Hematopoietic multipotent progenitor cell treated with erythropoietin and hydrocortisone succinate and interleukin-3 and kit ligand, for 6 days (in vitro differentiated cells): ENCODE results near the gene MAP3K3.

Source experiments
- DNase-seq: peaks from one replicate; pipeline ENCODE4 v3.0.0-alpha.2; 2015

Gene MAP3K3

GRCh38 chr17:63653050-63653449 is 30.8 kb downstream of the MAP3K3 start:
- no peak for DNase-seq

- no peak for DNase-seq
Observed at GRCh38 chr17:63657786-63658185, 35.6 kb downstream of the MAP3K3 start.

DNA sequence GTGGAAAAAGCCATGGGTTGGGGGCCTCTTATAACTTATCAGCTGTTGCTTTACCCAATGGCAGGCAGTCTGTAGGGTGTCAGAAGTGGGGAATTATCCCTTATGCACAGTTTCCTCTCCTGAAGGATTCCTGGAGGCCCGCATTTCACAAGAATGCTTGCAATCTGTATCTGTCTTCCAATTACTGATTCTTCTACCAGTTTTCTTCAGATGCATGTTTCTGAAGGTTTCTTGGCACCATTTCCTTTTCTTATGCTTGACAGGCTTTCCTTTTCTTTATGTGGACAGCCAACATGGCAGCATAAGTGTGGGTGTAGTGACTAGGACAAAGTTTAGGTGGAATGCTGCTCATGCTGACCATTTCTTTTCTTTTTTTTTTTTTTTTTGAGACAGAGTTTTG is 36.1 kb downstream of the MAP3K3 start:
- no peak for DNase-seq

DNA sequence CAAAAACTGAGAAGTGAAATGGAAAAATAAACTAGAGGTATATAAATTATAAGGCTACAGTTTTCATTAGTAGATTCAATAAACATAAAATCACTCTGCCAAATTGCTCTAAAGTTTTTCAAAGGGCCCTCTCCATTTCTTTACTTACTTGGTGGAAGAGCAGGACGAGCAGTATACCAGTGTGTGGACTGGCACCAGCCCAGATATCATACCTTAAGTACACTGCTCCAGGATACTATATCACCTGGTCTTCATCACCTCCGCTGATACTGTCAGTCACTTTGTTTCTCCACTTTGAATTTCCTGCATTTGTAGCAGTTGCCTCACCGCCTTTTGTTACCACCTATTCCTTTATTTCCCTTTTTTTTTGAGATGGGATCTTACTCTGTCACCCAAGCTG is 37.6 kb downstream of the MAP3K3 start:
- DNase-seq = no peak

DNA sequence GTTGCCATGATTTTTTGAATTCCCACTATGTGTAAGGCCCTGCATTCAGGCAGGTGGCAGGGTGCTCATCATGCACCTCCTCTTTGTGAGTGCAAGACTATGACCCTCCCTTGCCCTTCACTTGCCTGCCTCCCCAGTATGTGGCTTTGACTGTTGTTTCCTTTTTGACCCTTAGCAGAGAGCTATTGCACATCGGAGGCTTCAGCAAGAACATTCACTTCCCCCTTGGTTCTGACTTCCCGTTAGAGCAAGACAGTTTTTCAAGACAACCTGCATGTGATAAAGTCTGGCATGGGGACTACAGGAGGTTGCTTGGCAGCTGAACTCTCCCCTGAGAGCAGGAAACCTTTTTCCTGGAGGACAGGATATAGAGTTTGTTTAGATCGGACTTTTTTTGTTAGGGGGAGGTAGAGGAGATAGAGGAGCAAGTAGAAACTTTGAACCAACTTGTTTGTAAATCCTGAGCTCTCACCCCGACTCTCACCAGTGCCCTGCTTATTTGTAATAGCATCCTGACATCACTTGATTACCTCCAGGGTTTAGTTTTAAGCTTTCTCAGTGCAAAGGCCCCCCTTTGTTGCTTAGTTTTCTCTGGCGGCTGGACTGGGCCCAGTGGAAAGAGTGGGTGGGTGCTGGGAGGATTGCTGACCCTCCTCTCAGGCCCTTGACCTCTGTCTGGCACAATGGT is 43.5 kb downstream of the MAP3K3 start:
- DNase-seq = peak; percentile 71

- DNase-seq = no peak
Observed at GRCh38 chr17:63672856-63673255, 50.6 kb downstream of the MAP3K3 start.

GRCh38 chr17:63675231-63675606 is 53.0 kb downstream of the MAP3K3 start:
- DNase-seq = no peak

DNA sequence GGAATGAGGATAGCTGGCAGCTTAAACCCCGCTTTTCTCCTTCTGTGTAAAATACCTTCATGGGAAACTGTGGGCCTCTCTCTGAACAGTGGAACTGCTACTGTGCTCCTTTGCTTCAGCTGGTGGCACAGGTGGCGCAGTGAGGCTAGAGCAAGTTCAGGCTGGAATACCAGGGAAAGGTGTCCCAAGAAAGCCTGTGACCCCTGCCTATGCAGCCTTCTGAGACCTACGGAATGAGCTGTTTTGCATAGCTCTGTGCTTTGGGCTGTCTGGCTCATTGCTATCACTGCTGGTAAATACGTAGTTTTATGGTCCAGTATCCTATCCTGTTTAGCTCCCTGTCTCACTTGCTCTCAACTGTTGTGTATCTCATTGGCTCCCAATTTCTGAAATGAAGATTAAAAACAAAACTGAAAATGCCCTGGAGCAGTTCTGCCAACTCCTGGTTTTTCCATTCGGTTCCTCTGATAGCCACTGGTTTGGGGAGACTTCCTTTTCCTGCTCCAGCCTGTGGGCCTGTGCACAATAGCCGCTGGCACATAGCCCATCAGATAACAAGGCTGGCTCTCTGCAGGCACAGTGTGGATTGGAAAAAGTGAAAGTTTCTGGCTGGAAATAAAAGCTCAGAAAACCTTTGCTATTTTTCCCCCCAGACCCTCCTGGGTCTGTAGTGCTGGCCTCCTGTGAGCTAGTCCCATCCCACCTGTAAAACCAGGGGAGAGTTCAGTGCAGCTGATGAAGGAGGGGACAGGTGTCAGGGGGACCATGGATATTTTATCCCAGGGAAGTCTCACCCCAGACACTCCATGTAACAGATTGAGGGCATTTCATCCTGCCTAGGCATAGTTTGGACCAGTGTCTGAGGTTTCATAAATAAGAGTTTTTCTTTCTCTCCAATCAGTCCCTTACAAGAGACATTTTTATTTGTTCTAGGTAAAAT is 53.7 kb downstream of the MAP3K3 start:
- DNase-seq = peak; percentile 94

GRCh38 chr17:63676584-63676983 is 54.4 kb downstream of the MAP3K3 start:
- DNase-seq = no peak

DNA sequence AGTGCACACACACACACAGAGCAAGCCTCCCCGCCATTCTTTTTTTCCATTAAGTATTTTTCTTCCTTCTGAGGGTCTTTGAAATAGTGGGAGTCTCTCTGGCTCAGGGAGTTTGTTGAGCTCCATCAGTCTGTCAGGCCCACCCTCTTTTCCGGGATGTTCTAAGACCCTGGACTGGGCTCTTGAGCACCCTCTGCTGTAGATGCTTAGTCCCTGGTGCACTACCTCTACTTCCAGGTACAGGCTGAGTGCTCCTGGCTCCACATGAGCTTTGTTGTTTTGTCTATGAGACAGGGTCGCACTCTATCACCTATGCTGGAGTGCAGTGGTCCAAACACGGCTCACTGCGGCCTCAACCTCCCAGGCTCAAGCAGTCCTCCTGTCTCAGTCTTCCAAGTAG is 57.0 kb downstream of the MAP3K3 start:
- DNase-seq = no peak

- DNase-seq = no peak
Observed at GRCh38 chr17:63680700-63681099, 58.5 kb downstream of the MAP3K3 start.

- no peak for DNase-seq
Observed at GRCh38 chr17:63681530-63681929, 59.3 kb downstream of the MAP3K3 start.

- DNase-seq = peak; percentile 36
Observed at GRCh38 chr17:63682441-63682840, 60.2 kb downstream of the MAP3K3 start.

GRCh38 chr17:63682981-63683380 is 60.8 kb downstream of the MAP3K3 start:
- no peak for DNase-seq

DNA sequence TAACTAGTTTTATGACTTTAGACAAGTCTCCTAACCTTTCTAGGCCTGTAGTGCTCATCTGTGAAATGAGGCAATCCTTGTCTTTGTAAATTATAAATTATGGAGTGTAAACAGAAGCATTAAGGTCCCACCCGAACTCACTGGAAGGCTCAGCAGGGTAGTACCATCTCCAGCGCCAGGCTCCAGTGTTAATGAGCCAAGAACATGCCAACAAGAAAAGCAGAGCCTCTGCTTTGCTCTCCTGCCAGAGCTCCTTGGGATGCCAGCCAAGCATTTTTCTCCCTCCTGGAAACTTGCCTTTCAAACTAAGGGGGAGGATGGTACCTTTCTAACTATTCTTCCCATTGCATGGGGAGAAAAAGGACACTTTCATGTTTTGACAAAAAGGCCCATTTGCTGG is 62.8 kb downstream of the MAP3K3 start:
- no peak for DNase-seq

DNA sequence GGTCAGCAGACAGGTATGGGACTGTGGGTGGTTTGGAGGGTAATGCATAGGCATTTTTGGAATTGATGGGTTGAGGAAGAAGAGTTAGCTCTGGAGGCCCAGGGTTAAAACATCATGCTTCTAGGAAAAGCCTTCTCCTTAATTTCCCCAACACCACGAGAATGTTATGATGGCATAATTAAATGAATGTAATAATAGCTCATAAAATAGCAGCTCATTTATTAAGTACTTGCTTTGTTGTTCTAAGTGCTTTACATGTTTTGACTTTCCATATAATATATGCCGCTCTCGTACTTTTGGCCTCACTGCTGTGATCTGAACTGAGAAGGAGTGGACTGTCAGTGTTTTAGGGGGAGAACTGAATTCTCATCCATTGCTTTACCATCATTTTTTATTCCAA is 63.4 kb downstream of the MAP3K3 start:
- no peak for DNase-seq

DNA sequence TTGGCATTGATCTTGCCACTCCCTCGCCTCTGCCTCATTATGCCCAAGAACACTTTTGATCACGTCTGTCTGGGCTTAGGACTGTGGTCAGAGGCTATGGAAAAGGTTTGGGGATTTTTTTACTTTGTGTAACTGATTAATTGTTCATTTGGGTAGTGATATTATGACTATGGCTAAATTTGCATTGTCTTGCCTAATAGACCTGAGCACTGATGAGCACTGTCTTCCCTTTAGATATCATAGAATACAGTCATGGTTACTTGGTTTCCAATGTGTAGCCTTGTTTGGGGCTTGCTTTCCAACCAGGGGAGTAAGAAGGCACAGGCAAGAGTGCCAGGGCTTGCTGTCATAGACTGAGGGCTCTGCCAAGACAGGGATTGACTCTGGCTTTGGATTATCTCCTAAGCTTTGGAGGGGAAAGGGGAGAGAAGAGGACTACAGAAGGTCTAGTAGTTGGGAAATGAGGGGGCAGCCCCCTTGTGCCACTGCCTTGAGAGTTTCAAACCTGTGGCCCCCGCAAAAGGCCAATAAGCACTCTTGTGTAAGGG is 64.0 kb downstream of the MAP3K3 start:
- no peak for DNase-seq

GRCh38 chr17:63688396-63689020 is 66.3 kb downstream of the MAP3K3 start:
- DNase-seq = no peak

- DNase-seq = no peak
Observed at GRCh38 chr17:63689479-63689878, 67.3 kb downstream of the MAP3K3 start.

- DNase-seq = no peak
Observed at GRCh38 chr17:63692195-63692816, 70.1 kb downstream of the MAP3K3 start.

DNA sequence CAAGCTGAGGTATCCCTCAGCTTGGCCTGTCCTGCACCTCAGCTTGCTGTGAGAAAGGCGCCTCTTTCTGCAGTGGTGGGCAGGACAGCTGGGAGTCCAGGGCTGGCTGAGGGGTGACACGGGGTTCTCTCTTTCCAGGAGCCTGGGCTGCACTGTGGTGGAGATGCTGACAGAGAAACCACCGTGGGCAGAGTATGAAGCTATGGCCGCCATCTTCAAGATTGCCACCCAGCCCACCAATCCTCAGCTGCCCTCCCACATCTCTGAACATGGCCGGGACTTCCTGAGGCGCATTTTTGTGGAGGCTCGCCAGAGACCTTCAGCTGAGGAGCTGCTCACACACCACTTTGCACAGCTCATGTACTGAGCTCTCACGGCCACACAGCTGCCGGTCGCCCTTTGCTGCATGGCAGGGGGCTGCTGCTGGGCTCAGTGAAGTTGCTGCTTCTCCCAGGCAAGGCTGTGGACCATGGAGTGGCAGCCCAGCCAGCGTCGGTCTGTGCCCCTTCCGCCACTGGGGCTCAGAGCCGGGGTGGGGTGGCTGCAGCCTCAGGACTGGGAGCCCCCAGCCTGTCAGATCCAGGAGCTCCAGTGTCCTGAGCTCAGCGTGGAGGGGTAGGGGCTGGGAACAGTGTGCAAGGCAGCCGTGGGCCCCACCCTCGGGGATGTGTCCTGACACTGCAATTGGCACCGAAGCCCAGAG is 71.3 kb downstream of the MAP3K3 start:
- no peak for DNase-seq

DNA sequence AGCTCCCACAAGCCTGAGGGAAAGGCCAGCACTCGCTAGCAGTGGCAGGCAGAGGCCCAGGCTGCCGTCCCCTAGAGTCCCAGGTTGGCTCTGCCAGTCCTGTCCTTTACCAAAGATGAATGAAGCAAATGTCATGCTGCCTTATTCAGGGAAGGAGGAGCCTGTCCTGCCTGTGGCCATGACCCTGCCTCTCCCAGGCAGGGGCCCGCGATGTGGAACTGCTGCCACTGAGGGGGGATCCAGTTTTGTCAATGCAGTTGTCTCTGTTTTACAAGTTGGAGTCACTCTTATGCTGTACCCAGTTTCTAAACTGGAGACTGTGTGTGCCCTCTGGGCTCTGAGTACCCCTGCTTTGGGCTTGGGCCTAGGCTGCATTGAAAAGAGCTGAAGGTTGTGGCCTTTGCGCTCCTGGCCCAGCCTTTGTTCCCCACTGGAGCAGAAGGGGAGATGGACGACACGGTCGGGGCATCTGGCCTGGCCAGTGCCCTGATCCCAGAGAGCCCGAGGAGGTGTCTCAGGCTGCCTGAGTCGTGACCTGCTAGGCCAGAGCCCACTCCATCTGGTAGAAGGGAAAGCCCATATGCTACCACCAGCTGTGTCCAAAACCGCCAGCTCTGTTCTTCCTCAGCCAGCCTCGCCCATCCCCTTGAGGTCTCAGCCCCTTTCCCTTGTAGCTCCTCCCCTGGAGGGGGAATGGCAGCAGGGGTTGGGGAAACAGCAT is 72.2 kb downstream of the MAP3K3 start:
- DNase-seq = no peak
